GM21786 (cell line): ENCODE measurements around the gene NCF4.

Source experiments
- ATAC-seq: cut with Tn5 transposase; IDR thresholded peaks from one replicate; pipeline ENCODE4 v1.9.1; 2021; ENCODE audit not compliant: unreplicated experiment

Gene NCF4

GRCh38 chr22:36921309-36922104, 60.7 kb downstream of the NCF4 start:
- ATAC-seq, result no peak

DNA sequence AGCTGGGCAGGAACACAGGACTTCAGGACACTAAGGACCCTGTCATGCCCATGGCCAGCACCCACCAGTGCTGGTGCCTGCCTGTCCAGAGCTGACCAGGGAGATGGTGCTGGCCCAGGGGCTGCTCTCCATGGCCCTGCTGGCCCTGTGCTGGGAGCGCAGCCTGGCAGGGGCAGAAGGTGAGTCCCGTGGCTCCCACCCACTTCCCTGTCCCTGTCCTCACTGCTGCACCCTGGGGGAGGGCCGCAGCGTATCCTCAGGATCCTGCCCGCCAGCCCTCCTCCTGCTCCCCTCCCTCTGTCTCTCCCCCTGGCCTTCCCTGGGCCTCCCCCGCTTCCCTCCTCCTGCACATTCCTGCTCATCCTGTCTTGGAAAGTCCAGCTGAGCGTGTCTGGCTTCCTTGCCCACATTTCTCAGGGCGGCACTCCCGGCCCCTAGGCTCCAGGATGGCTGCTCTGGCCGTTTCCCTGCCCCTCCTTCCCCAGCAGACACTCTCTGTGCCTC, 61.4 kb downstream of the NCF4 start:
- ATAC-seq, result no peak

DNA sequence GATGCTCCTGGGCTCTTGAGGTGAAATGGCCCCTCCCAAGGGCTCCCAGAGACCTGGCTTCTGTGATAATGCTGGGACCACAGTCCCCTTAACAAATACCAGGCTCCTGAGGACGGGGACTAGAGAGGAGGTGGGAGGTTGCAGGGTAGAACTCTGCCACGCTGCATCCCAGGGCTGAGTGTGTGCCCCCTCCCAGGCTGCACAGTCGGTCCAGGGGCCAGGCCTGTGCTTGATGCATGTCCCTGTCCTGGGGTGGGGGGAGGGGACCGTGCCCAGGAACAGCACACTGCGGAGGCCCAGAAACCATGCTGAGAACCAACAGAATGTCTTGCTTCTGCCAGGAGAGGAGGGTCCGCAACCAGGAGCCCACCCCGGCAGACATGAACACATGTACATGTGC, 61.9 kb downstream of the NCF4 start:
- no peak for ATAC-seq

GRCh38 chr22:36923131-36923788, 62.5 kb downstream of the NCF4 start:
- ATAC-seq, result no peak

GRCh38 chr22:36924151-36924698, 63.4 kb downstream of the NCF4 start:
- ATAC-seq, result no peak

DNA sequence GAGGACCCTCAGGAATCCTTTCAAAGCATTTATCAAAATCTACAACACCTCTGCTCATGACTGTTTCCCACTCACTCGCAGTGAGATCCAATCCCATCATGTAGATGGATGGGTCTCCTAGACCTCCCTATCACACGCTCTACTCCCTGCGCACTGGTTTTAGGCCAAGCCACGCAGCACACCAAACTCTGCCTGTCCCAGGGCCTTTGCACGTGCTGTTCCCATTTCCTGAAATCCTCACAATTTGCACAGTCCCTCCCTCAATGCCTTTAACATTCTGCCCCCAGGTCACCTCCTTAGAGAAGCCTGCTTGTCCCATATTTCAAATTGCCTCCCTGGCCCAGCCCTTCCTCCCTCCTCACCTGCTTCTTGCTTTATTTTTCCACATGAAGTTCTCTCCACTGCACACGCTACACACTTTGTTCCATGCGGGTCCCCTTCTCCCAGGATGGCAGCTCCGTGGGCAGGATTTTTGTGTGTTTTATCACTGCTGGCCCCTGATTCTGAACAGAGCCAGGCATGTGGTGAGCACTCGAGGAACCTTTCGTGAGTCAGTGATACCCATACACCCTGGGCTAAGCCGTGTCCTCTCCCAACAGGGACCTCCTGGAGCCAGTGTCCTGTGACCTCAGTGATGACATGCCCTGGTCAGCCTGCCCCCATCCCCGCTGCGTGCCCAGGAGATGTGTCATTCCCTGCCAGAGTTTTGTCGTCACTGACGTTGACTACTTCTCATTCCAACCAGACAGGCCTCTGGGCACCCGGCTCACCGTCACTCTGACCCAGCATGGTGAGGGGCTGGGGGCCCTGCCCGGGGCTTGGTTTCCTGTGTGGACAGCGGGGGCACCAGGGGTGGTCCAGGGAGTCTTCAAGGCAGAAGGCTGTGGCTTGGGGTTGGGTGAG, 64.8 kb downstream of the NCF4 start:
- no peak for ATAC-seq

- no peak for ATAC-seq
Observed at GRCh38 chr22:36926309-36926708, 65.5 kb downstream of the NCF4 start.

- no peak for ATAC-seq
Observed at GRCh38 chr22:36926721-36927435, 66.1 kb downstream of the NCF4 start.
